ENCODE results near the gene TULP3.

TULP3 gene

GRCh38 chr12:2977776-2978175 is 87.1 kb downstream of the TULP3 start:
- no peak for DNase-seq

GRCh38 chr12:2979806-2980205 is 89.1 kb downstream of the TULP3 start:
- no peak for DNase-seq

GRCh38 chr12:2980630-2981029 is 89.9 kb downstream of the TULP3 start:
- DNase-seq = no peak

GRCh38 chr12:2982361-2982760 is 91.7 kb downstream of the TULP3 start:
- DNase-seq = no peak

- DNase-seq = no peak
These were observed 93.6 kb downstream of the TULP3 start for GRCh38 chr12:2984249-2984648.

GRCh38 chr12:2984698-2985097 is 94.0 kb downstream of the TULP3 start:
- no peak for DNase-seq

GRCh38 chr12:2986876-2987275 is 96.2 kb downstream of the TULP3 start:
- no peak for DNase-seq

GRCh38 chr12:2988494-2988893 is 97.8 kb downstream of the TULP3 start:
- no peak for DNase-seq

All from NCI-H2107 (cell line).